Activated CD8-positive, alpha-beta memory T cell treated with anti-CD3 and anti-CD28 coated beads for 4 hours (primary cell): ENCODE results near the gene TBX18.

Experiments used
- DNase-seq, 2 donors: peaks; one replicate each; pipeline ENCODE4 v3.0.0-alpha.2; 2020; ENCODE audit warnings: low read depth in 2 of 2

The TBX18 gene

GRCh38 chr6:84764332-84765049 lies at the start of gene TBX18:
TBX18 (minus strand) TSS chr6:84764598; CDS start chr6:84764181, 417 bp downstream.
- DNase-seq, result no peak

- DNase-seq, result no peak
Observed at GRCh38 chr6:84811351-84811750, 47.0 kb upstream of the TBX18 start.

DNA sequence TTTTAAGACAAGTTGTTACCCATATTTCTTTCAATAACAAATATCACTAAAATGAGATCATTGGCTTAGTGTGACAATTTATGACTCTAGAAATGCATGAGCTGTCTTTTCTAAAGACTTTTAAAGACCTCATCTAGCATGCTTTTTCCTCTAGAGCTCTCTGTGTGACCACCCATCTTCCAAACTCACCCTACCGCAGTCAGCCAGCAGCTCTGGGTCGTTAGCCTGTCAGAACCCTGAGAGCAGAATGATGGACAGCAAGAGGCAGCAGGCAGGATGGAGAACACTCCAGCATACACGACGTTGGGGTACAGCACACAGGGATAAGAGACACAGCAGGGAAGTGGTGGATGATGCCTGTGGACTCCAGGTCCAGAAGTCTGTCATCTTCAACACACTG lies 45.1 kb upstream of the TBX18 start:
- DNase-seq, result no peak

DNA sequence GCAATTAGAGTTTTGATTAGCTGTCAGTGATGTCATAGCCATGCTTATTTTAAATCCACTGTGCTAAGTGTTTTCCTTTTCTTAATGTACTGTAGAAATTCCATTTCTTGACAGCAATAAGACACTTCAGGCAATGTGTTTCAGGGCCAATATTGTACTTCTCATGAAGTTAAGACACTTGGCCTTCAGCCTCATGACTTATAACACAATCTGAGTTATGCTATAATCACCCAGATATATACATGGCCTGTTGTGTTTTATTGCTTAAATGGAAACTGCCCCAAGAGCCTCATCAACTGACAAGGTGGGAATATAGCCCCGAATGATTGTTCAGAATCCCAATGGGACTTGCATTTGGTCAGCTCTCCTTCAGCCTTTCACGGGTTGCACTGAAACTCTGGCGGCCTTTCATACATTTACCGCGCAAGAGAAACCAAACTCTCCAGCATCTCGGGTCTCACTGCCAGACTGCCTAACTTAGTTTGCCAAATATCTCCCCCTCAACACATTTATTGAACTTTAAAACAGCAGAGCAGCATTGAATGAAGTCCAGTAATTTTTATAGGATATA lies 44.2 kb upstream of the TBX18 start:
- no peak for DNase-seq

DNA sequence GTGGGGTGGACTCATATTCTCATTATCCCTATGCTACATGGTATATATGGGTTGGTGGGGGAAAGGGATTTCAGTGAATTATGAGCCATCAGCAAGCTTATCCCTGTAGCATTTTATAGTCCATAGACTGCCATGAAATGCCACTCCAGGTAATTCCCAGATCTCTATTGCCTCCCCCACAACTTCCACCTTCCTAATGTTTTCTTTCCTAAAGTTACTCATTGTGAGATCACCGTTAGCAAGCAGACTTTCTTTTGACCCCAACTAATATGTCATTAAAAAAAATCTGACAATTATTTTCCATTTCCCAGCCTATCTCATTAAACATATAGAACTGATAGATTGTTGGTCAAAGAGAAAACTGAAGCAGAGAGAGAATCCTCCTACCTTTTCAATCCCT lies 40.7 kb upstream of the TBX18 start:
- no peak for DNase-seq

- DNase-seq, result no peak
Observed at GRCh38 chr6:84804720-84805119, 40.3 kb upstream of the TBX18 start.

DNA sequence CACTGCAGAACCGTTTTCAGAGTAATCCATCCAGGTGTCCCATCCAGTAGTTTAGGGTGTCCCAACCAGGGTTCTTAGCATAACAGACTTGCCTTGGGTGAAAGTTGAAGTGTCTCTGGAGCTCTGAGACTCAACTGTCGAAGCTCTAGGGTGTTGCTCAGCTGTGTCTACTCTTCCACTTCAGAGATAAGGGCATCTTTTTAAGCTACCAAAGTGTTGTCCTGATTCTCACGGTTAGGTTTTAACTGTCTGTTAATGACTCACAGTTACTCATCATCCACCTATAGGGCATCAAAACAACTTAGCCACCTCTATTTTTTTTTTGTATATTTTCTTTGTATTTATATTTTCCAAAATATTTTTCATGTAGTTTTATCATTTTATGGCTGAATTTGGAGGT lies 36.9 kb upstream of the TBX18 start:
- DNase-seq, result no peak

DNA sequence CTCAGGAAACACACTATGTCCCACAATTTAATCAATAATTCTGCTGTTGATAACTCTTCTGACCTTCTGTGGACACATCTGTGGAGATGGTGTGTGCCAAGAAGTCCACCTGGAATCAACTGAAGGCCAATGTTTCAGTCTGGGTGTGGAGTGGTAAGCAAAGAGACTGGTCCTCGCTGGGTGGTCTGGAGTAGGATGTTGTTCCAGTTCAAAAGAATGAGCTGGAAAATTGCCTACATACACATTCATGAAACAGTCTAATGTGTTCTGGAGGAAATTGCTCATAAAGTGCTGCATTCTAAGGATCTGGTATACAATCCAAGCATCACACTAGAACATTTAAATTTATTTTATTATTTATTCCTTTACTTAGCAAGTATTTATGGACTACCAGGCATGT lies 33.9 kb upstream of the TBX18 start:
- no peak for DNase-seq

DNA sequence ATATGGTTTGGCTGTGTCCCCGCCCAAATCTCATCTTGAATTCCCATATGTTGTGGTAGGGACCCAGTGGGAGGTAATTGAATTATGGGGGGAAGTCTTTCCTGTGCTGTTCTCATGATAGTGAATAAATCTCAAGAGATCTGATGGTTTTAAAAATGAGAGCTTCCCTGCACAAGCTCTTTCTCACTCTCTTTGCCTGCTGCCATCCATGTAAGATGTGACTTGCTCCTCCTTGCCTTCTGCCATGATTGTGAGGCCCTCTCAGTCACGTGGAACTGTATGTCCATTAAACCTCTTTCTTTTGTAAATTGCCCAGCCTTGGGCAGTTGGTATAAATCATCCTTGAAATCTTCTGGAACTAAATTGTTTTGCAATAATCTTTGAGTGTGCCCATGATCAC lies 31.9 kb upstream of the TBX18 start:
- DNase-seq, result no peak

DNA sequence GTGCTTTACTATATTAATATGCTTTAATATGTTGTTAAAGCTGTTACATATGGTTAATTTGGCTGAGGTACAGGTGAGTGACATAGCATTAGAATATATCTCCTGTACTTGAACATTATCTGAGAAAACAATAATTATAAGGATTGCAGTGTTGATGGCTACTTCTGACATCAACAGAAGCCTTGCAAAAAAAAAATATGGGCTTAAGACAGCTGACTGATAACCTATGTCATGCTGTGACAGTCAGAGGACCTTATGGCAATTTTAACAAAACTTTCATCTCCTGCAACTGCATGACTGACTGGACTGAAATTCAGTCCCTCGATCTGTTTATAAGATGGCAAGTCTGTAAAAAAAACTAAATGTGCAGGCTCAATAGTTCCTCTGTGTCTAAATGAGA lies 27.5 kb upstream of the TBX18 start:
- no peak for DNase-seq

DNA sequence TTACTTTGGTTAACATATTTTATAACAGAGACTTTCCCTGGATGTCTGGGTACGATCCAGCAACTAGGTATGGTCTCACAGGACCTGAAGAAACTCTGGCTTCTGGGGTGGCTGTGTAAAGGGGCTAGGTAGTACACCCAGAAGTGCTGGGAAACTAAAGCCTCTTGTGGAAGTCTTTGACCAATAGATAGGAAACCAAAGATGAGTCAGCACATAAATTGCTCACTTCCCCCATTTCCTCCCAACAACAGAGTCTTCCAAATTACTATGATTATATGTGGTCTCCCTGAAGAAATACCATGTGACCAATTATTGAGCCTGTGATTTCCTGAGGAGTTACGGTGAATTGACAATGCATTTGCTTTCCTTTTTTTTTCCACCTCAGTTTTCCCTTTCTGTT lies 26.8 kb upstream of the TBX18 start:
- no peak for DNase-seq

- DNase-seq, result no peak
Observed at GRCh38 chr6:84789170-84789569, 24.8 kb upstream of the TBX18 start.

- DNase-seq, result no peak
Observed at GRCh38 chr6:84788689-84789088, 24.3 kb upstream of the TBX18 start.

- no peak for DNase-seq
Observed at GRCh38 chr6:84785671-84786070, 21.3 kb upstream of the TBX18 start.

GRCh38 chr6:84779917-84780316 lies 15.5 kb upstream of the TBX18 start:
- no peak for DNase-seq

- DNase-seq, result no peak
Observed at GRCh38 chr6:84779380-84779779, 15.0 kb upstream of the TBX18 start.

GRCh38 chr6:84777888-84778287 lies 13.5 kb upstream of the TBX18 start:
- no peak for DNase-seq

DNA sequence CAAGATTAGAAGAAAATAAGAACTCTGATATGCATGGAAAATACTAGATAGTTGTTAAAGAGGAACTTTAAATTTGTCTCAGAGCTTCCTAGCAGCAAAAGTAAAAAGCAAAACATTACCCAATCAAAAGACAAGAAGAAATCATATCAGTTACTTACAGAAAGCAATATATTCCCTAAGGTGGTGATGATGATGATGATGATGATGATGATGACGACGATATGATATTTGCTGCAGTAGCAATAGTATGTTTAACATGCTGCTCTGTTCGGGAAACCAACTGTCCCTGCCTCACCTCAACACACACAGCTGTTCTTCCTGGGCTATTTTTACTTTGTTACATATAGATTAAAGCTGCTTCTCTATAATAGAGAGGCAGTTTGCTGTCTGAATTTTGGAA lies 12.0 kb upstream of the TBX18 start:
- DNase-seq, result no peak

- no peak for DNase-seq
Observed at GRCh38 chr6:84775751-84776150, 11.4 kb upstream of the TBX18 start.

- no peak for DNase-seq
Observed at GRCh38 chr6:84774985-84775284, 10.5 kb upstream of the TBX18 start.

DNA sequence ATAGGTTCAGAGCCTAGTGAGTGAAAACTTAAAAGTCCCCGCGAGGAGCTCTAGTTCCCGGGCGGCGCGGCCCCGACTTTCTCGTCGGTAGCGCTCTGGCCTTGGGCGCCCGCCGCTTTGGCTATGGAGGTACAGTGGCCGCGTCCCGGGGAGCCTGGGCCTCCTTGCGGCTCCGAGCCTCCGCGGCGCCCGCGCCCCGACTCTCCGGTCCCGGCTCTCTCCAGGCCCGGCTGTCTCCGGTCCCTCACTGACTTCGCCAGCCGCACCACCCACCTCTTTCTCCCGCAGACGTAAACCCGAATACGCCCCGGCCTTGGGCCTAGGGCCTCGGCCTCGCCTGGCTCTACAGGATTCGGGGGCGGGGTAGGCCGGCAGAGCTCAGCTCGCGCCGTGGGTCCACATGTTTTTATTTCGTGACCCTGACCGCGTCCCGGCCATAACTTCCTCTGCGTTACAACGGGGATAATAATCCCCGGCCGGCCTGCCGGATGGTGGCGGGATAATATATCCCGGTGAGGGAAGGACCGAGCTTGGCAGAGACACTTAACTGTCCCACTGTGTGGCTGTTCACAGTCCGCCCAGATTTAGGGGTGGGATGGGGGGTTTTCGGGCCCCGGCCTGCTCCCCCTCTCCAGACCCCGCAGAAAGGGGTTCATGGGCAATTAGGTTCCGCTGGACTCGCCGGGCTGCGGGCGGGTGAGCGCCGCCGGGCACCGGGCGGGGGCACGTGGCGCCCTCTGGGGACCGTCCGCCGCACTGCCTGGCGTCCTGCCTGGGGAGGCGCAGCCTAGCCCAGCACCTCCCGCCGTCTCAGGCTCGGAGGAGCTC lies 10.0 kb upstream of the TBX18 start:
- DNase-seq, result no peak

DNA sequence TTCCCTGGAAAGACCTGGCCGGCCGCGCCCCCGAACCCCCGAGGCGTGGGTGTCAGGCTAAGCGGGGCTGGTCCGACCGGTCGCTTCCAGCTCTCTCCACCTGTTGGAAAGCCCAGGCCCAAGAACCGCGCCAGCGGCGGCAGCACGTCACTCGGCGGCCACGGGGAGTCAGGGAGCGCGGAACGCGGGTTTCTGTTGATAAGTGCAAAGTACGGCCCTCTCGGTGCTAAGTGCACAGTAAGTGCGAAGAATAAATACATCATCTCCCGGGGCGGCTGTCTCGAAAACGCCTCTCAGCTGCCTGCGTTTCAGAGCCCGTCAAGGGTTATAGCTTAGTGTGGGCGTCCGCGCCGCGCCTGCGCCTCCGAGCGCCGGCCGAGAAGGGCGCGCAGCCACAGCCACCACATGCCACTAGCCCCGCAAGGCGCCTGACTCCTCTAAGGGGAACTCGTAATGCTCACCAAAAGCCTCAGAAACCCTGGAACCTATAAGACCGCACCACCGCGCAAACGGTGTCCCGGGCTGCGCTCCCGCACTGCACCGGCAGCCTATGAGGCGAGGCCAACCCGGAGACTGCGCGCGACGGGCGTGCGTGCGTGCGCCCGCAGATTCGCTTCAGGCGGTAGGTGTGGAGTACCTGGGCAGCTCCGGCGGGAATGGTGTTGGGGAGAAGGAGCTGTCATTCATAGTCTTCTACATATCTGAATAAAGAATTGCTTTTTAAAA lies 9.2 kb upstream of the TBX18 start:
- DNase-seq, result no peak

DNA sequence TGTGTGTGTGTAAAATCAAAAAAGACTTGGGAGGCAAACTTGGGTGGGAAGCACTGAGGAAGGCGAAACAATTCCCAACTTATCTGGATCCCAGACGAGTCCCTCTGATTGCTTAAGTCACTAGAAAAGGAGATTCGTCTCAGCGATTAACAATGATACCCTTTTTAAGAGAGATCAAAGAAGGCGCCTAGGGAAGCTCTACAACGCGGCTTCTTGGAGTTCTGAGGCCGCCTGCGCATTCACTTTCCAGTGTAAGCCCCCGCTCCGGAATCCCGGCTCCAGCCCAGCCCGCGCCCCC lies 8.7 kb upstream of the TBX18 start:
- DNase-seq, result no peak
